Endothelial cell of umbilical vein (primary cell): ENCODE data around the gene CCNK.

Experiments used
- CTCF ChIP-seq, 2 donors: IDR thresholded peaks; 1 replicate in 1 of 2; 2 replicates in 1 of 2; pipeline ENCODE4 v1.5.1; 2011; ENCODE audit warnings: low read length in 2 of 2, mild to moderate bottlenecking in 2 of 2, moderate library complexity in 2 of 2, control low read depth in 1 of 2, inconsistent platforms in 1 of 2, low read depth in 1 of 2; ENCODE audit not compliant: insufficient read depth in 1 of 2; ENCODE audit errors: extremely low read depth in 1 of 2
- MAX ChIP-seq: IDR thresholded peaks from 2 replicates; pipeline ENCODE4 v1.6.1; 2011; ENCODE audit not compliant: insufficient read depth, insufficient read length
- POLR2A ChIP-seq: IDR thresholded peaks from 2 replicates; pipeline ENCODE4 v1.6.1; 2012; ENCODE audit warnings: low read depth, mild to moderate bottlenecking, control low read depth, low read length
- POLR2AphosphoS5 ChIP-seq: IDR thresholded peaks from 2 replicates; pipeline ENCODE4 v1.6.1; 2012; ENCODE audit warnings: low read depth, mild to moderate bottlenecking, control low read depth, low read length, moderate library complexity; ENCODE audit not compliant: insufficient read depth

GRCh38 chr14:99497341-99497740 lies 16.1 kb downstream of the CCNK start:
- TF ChIP-seq CTCF (IDR thresholded peaks at IDR 0.05; ENCODE audit: extremely low read depth in 1 of 2, insufficient read depth in 1 of 2, low read depth in 1 of 2, low read length in 2 of 2), result no peak
- no peak for TF ChIP-seq POLR2A
- TF ChIP-seq POLR2AphosphoS5, result no peak
- TF ChIP-seq MAX, result no peak
